HG03460 (cell line): ENCODE data around the gene DTX1.

Experiments
- ATAC-seq: cut with Tn5 transposase; IDR thresholded peaks from one replicate; pipeline ENCODE4 v1.9.1; 2021; ENCODE audit not compliant: unreplicated experiment

DTX1 gene

GRCh38 chr12:113092607-113093408 lies 36.3 kb downstream of the DTX1 start:
- ATAC-seq, result no peak

GRCh38 chr12:113093409-113094101 lies 37.0 kb downstream of the DTX1 start:
- ATAC-seq, result no peak

GRCh38 chr12:113094738-113095137 lies 38.2 kb downstream of the DTX1 start:
- ATAC-seq, result no peak

GRCh38 chr12:113095405-113095804 lies 38.9 kb downstream of the DTX1 start:
- no peak for ATAC-seq

GRCh38 chr12:113096675-113097461 lies 40.3 kb downstream of the DTX1 start:
- no peak for ATAC-seq

- no peak for ATAC-seq
These were observed 41.3 kb downstream of the DTX1 start for GRCh38 chr12:113097716-113098440.

- ATAC-seq, result no peak
These were observed 42.0 kb downstream of the DTX1 start for GRCh38 chr12:113098441-113099028.

- ATAC-seq, result no peak
These were observed 42.8 kb downstream of the DTX1 start for GRCh38 chr12:113099364-113099763.

- ATAC-seq, result no peak
These were observed 43.2 kb downstream of the DTX1 start for GRCh38 chr12:113099764-113100163.

- ATAC-seq, result no peak
These were observed 45.2 kb downstream of the DTX1 start for GRCh38 chr12:113101751-113102150.

- ATAC-seq, result no peak
These were observed 46.3 kb downstream of the DTX1 start for GRCh38 chr12:113102811-113103210.

GRCh38 chr12:113103756-113104450 lies 47.4 kb downstream of the DTX1 start:
- no peak for ATAC-seq

- no peak for ATAC-seq
These were observed 48.5 kb downstream of the DTX1 start for GRCh38 chr12:113104953-113105510.

GRCh38 chr12:113105606-113106271 lies 49.2 kb downstream of the DTX1 start:
- ATAC-seq, result no peak

GRCh38 chr12:113106361-113106760 lies 49.8 kb downstream of the DTX1 start:
- no peak for ATAC-seq

- no peak for ATAC-seq
These were observed 51.8 kb downstream of the DTX1 start for GRCh38 chr12:113108308-113108707.

- ATAC-seq, result no peak
These were observed 52.8 kb downstream of the DTX1 start for GRCh38 chr12:113109360-113109759.

- ATAC-seq, result no peak
These were observed 53.5 kb downstream of the DTX1 start for GRCh38 chr12:113109872-113110599.
